Colon (tissue), 2 donors: ENCODE data around the gene KRT84.
"Not testable (repeated sequence)": the region's sequence is repeated elsewhere in the genome, so short reads cannot be mapped to it uniquely, and the experiment has no call there.

Experiments used
- FAIRE-seq: peaks from 2 replicates; lab custom pipeline; 2012; peaks lifted over from hg19 to GRCh38; lab: Jason Lieb, UNC
- donor health status: control.
- donor health status: control.

KRT84 gene

GRCh38 chr12:52410589-52411248, 25.3 kb upstream of the KRT84 start:
- not testable (repeated sequence) for FAIRE-seq

- FAIRE-seq = no peak
These were observed 22.5 kb upstream of the KRT84 start for GRCh38 chr12:52407918-52408317.

DNA sequence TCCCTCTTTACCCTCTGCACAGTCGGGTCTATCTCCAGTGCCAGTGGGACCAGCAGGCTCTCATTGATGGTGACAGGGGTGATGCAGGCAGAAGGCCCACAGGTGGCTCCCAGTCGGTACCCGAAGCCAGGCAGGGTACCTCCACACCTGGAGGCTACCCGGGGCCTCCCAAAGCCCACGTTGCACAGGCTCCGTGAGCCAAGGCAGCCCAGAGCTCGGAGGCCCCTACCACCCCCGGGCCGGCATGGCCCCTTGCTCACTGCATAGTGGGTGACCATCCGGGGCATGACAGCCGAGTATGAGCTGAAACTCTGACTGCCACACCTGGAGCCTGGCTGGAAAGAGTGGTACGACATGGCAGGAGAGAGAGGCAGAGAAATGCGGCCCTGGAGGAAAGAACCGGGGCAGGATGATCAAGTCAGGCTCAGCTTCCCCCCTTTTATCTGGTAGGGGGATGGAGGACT, 20.5 kb upstream of the KRT84 start, which contains the start of gene KRT82:
KRT82 (minus strand) TSS at position 414 of the 464 bp plus-strand sequence; CDS start at position 356, 58 bp downstream.
- FAIRE-seq = no peak

- FAIRE-seq = no peak
These were observed 19.5 kb upstream of the KRT84 start for GRCh38 chr12:52404951-52405350.

DNA sequence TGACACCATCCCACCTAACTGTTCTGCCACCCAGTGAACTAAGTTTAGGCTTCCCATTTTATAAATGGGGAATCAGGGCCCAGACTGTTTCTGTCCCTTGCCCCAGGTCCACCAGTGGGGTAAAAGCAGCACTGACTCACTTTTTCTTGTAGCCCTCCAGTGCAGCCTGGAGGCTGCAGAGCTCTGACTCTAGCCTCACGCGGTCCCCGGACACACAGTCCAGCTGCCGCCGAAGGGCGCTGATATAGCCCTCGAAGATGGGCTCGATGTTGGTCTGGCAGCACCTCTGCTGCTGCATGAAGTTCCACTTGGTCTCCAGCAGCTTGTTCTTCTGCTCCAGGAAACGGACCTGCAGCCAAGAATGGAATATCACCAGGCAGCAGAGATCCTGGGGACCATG, 18.1 kb upstream of the KRT84 start:
- no peak for FAIRE-seq

GRCh38 chr12:52402873-52403540, 17.6 kb upstream of the KRT84 start:
- no peak for FAIRE-seq

DNA sequence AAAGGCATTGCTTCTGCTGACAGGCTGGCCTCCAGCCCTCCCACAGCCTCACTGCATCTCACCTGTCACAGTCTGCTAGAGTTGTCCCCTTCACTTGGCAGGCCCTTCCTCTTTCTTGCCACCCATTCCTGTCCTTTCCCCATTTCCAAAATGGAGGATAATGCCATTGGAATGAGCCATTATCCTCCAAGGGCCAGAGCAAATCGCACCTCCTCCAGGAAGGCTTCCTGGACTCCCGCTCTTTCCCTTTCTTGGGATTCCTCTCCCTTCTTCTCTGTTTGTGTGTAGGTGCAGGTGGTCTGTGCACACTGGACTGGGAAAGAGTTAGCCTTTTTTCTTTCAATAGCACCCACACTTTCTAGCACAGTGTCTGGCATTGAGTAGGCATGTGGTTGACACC, 16.9 kb upstream of the KRT84 start:
- no peak for FAIRE-seq

- FAIRE-seq = no peak
These were observed 16.5 kb upstream of the KRT84 start for GRCh38 chr12:52401926-52402325.

DNA sequence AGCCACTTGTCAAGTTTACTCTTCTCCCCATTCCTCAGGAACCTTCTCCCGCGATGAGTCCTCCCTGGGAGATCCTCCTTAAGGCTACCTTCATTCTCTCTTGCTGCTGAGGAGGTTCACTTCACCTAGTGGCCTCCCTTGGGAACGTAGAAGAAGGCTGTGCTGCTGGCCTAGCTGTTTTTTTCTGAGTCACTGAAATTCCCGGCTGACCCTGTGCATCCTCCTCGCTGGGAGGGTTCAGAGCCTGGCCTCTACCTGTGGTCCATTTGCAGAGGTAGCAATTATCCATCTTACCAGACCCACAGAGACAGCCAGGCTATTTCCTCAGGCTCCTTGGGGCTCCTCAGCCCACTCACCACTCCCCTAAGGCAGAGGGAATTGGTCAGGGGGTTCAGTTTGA, 16.1 kb upstream of the KRT84 start:
- no peak for FAIRE-seq

- FAIRE-seq = no peak
These were observed 15.5 kb upstream of the KRT84 start for GRCh38 chr12:52400906-52401305.

- FAIRE-seq = no peak
These were observed 14.3 kb upstream of the KRT84 start for GRCh38 chr12:52399756-52400155.

- no peak for FAIRE-seq
These were observed 12.7 kb upstream of the KRT84 start for GRCh38 chr12:52398176-52398575.

- FAIRE-seq = no peak
These were observed 11.2 kb upstream of the KRT84 start for GRCh38 chr12:52396656-52397055.

DNA sequence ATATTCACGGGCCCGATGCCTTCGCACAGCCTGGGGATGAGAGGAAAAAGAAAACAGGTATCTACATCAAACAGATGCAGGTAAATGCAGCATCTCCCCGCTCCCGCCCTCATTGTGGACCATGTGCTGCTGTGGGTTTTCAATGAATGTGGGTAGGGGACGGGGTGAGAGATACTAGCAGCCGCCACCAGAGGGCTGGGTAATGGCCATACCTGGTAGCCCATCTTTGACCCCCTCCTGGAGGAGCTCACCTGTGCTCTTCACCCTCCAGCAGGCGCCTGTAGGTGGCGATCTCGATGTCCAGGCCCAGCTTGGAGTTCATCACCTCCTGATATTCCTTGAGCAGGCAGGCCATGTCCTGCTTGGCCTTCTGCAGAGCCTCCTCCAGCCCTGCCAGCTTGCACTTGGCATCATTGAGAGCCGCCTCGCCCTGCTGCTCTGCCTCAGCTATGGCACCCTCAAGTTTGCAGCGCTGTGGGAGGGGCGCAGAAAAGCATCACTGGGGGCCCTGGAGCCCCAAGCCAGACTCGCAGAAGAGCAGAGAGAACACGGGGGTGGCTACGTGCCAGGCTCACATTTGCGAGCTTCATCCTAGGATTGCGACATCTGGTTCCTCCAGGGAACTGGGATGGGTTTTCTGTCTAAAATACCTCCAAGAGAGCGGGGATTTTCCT, 10.4 kb upstream of the KRT84 start:
- no peak for FAIRE-seq

GRCh38 chr12:52394836-52395405, 9.5 kb upstream of the KRT84 start:
- no peak for FAIRE-seq

GRCh38 chr12:52392465-52393007, 7.1 kb upstream of the KRT84 start:
- FAIRE-seq = no peak

DNA sequence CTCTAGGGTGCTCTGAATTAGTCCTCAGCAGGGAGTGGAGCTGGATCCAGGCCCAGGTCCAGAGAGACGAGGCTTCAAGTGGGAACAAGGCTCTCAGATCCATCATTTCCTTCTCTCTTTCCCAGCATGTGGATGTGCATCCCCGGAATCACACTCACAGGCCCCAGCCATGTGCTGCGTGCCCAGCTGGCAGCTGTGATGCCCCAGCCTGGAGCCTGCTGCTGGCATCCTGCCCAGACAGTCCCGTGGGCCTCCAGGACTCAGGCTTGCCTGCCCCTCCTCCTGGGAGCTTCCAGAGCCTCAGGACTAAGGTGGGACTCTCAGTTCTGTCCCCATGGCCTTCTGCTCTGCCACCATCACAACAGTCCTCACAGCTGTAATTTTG, 6.2 kb upstream of the KRT84 start:
- FAIRE-seq = no peak

GRCh38 chr12:52390739-52391617, 5.5 kb upstream of the KRT84 start:
- FAIRE-seq = no peak

GRCh38 chr12:52389313-52390207, 4.1 kb upstream of the KRT84 start:
- FAIRE-seq = no peak

DNA sequence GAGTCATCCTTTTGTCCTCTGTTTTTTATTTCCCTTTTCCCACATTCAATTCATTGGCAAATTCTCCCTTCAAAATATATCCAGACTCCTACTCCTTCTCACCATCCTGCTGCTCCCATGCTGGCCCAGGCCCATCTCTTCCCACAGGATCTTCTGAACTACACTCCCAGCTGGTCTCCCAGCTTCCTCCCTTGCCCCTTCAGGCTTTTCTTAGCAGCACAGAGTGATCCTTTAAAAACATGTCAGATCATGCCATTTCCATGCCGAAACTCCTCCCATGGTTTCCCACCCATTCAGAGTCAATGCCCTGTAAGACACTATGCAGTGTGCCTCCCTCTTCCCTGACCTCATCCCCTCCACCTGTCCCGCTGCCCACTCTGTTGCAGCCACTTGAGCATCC, 2.4 kb upstream of the KRT84 start:
- FAIRE-seq = no peak

DNA sequence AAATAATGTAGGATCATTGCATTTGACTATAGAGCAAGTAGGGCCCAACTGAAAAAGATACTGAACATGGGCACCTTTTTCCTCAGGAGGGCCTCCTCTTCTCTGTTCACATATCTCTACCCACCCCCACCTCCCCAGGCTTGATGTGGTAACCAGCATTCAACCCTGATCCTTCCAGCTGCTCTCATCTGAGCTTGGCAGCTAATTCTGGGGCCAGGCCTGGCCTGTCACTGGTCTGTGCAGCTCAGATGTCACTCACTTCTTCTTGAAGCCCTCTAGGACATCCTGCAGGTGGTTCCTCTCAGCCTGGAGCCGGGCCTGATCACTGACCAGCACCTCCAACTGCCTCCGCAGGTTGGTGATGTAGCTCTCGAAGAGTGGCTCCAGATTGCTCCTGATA, 2.1 kb downstream of the KRT84 start:
- FAIRE-seq = no peak
